K562 (cell line): ENCODE data around the gene TXNL4A. TPM values are rescaled to one million over a fixed set of nuclear protein-coding genes. Genes with fewer than 3 reads are reported as not detected.

Experiments
- CTCFL ChIP-seq: IDR thresholded peaks from 2 replicates; pipeline ENCODE4 v1.6.1; 2011; ENCODE audit warnings: borderline replicate concordance, low read depth, mild to moderate bottlenecking, moderate library complexity, low read length; ENCODE audit not compliant: insufficient read depth, poor library complexity, severe bottlenecking
- E2F6 ChIP-seq, 2 experiments: IDR thresholded peaks; 2 replicates each; pipeline ENCODE4 v1.6.1; 2011; ENCODE audit warnings: borderline replicate concordance in 1 of 2, control low read depth in 1 of 2, low read depth in 1 of 2, low read length in 1 of 2, mild to moderate bottlenecking in 1 of 2, mixed read lengths in 1 of 2, moderate library complexity in 1 of 2; ENCODE audit not compliant: insufficient read depth in 1 of 2, insufficient read length in 1 of 2, poor library complexity in 1 of 2, severe bottlenecking in 1 of 2; ENCODE audit errors: extremely low read depth in 1 of 2
- HDAC1 ChIP-seq, 2 experiments: fragments of 450-650 bp; IDR thresholded peaks; 2 replicates each; pipeline ENCODE4 v1.6.1; 2016 to 2017; ENCODE audit warnings: inconsistent platforms in 1 of 2, mild to moderate bottlenecking in 1 of 2, moderate library complexity in 1 of 2
- HNRNPLL ChIP-seq: fragments of 200-400 bp; formaldehyde crosslinking; IDR thresholded peaks from 2 replicates; pipeline ENCODE4 v1.6.1; 2017; ENCODE audit warnings: low read length, low read depth, mild to moderate bottlenecking; ENCODE audit not compliant: poor library complexity, severe bottlenecking
- ID3 ChIP-seq, 2 experiments: fragments of 250-450 bp in 1 of 2; fragments of 450-650 bp in 1 of 2; sonication (Bioruptor Pico) in 1 of 2; IDR thresholded peaks; 2 replicates each; pipeline versions ENCODE4 v1.6.1 to v1.8.0; 2016 to 2021; ENCODE audit warnings: mild to moderate bottlenecking in 2 of 2, moderate library complexity in 2 of 2, missing compliant biosample characterization in 1 of 2, missing genetic modification characterization in 1 of 2
- MYC ChIP-seq, 2 experiments: fragments of 250-450 bp in 1 of 2; sonication (Bioruptor Pico) in 1 of 2; IDR thresholded peaks; 2 replicates each; pipeline versions ENCODE4 v1.5.1 to v1.6.1; 2012 to 2021; ENCODE audit warnings: low read depth in 2 of 2, borderline replicate concordance in 1 of 2, improper control_type of control experiment in 1 of 2, low read length in 1 of 2, mild to moderate bottlenecking in 1 of 2, moderate library complexity in 1 of 2
- NCOA6 ChIP-seq: fragments of 450-650 bp; IDR thresholded peaks from 2 replicates; pipeline ENCODE4 v1.6.1; 2017; ENCODE audit warnings: mild to moderate bottlenecking
- PHB ChIP-seq: fragments of 250-450 bp; sonication (Bioruptor Pico); IDR thresholded peaks from 2 replicates; pipeline ENCODE4 v1.5.0; 2021
- RB1 ChIP-seq: fragments of 450-650 bp; IDR thresholded peaks from 2 replicates; pipeline ENCODE4 v1.6.1; 2017; ENCODE audit warnings: low read depth, mild to moderate bottlenecking
- RBFOX2 ChIP-seq: fragments of 200-400 bp; formaldehyde crosslinking; IDR thresholded peaks from 2 replicates; pipeline ENCODE4 v1.6.1; 2017; ENCODE audit warnings: low read depth, mild to moderate bottlenecking, low read length, moderate library complexity
- TEAD1 ChIP-seq, 2 experiments: fragments of 450-650 bp in 1 of 2; sonication (generic) in 1 of 2; formaldehyde crosslinking; IDR thresholded peaks; 2 replicates each; pipeline versions ENCODE4 v1.4.0 to v1.8.0; 2020 to 2022; ENCODE audit warnings: mild to moderate bottlenecking in 2 of 2, missing genetic modification reagents in 1 of 2
- polyA plus RNA-seq, 8 experiments: library from polyadenylated mRNA; depleted of rRNA in 4 of 8; stranded (reverse) in 5 of 8; unstranded in 3 of 8; fragments of >200 nt; fragmentation: Nextera tagmentation in 2 of 8; fragmentation: Illumina TruSeq in 1 of 8; extraction: Ambion mirVana in 2 of 8; extraction: Trizol in 1 of 8; gene quantifications; 2 replicates each; pipeline versions ENCODE4 v1.2.1 to v1.2.3, GENCODE V29; 2011 to 2014; ENCODE audit warnings: inconsistent platforms in 1 of 8, missing spikeins in 1 of 8
- total RNA-seq, 7 experiments: library from RNA; depleted of rRNA in 6 of 7; stranded (reverse); fragments of >200 nt in 6 of 7; fragmentation: Illumina TruSeq in 2 of 7; extraction: Trizol in 2 of 7; gene quantifications; 2 replicates each; pipeline versions ENCODE4 v1.2.1 to v1.2.3, GENCODE V29; 2011 to 2021; ENCODE audit warnings: low replicate concordance in 1 of 7
- TF ChIP-seq, protein P1 (sequence below), 2 experiments: fragments of 450-650 bp; formaldehyde crosslinking in 1 of 2; IDR thresholded peaks; 2 replicates each; pipeline versions ENCODE4 v1.4.0 to v1.6.1; 2014 to 2020; ENCODE audit warnings: mild to moderate bottlenecking in 2 of 2, borderline replicate concordance in 1 of 2, low read depth in 1 of 2

TXNL4A gene
- total and polyA plus RNA-seq, 9 of the 15 experiments (the other 6 are each of a cell fraction or from before 2014, with no cell fraction given) = 27.0 to 132 (median 87.5) TPM

DNA sequence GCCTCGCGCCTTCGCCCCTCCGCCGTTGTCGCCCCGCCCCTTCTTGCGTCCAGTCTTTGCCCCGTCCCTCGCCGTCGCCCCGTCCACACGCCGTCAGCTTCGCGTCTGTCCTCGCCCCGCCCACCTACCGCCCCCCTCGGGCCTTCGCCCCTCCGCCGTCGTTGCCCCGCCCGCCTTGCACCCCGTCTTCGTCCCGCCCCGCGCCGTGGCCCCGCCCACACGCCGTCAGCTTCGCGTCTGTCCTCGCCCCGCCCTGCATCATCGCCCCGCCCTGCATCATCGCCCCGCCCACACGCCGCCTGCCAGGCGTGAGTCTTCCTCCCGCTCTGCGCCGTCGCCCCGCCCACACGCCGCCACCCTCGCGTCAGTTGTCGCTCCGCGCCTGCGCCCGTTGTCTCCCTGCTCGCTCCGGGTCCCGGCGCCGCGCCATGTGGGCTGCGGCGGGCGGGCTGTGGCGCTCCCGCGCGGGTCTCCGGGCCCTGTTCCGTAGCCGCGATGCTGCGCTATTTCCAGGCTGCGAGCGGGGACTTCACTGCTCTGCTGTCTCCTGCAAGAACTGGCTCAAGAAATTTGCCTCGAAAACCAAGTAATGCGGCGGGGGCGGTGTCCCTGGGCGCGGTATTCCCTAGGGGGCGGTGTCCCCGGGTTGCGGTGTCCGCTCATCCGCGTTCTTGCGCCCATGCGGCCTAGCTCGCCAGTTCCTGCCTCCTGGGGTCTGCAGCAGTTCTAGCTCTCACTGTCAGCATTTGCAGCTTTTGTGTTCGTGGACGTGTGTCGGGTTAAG, 45.9 kb upstream of the TXNL4A start, which contains the start of gene RBFA (continued):
- TF ChIP-seq CTCFL (peak; percentile 51), TEAD1 (CRISPR knock-in tag; IDR thresholded peaks at IDR 0.05) (0 out of 4 replicates have a peak, but pooled peaks of 1 of the 2 experiments have one; percentile 11), RBFOX2 (peak; percentile 91), RB1 (peak; percentile 68), ID3 (CRISPR knock-in tag; IDR thresholded peaks at IDR 0.05) (no peak), ID3 (tag; IDR thresholded peaks at IDR 0.05) (0 out of 2 replicates have a peak, but pooled peaks have one; percentile 45), E2F6 (IDR thresholded peaks at IDR 0.05; ENCODE audit: borderline replicate concordance in 1 of 2, extremely low read depth in 1 of 2, insufficient read depth in 1 of 2, insufficient read length in 1 of 2, low read depth in 1 of 2, low read length in 1 of 2, poor library complexity in 1 of 2, severe bottlenecking in 1 of 2) (peak; percentile 58 to 91), HDAC1 (IDR thresholded peaks at IDR 0.05) (peak; percentile 51 to 95; a peak in 3 of 4 replicates), HNRNPLL (peak; percentile 46), PHB (CRISPR knock-in tag) (no peak), MYC (IDR thresholded peaks at IDR 0.05; ENCODE audit: low read depth, low read length) (peak; percentile 87), MYC (CRISPR knock-in tag; IDR thresholded peaks at IDR 0.05; ENCODE audit: borderline replicate concordance, low read depth) (peak; percentile 72; the same call in 1 of the 2 replicates), NCOA6 (no peak)
- TF ChIP-seq, protein P1, sequence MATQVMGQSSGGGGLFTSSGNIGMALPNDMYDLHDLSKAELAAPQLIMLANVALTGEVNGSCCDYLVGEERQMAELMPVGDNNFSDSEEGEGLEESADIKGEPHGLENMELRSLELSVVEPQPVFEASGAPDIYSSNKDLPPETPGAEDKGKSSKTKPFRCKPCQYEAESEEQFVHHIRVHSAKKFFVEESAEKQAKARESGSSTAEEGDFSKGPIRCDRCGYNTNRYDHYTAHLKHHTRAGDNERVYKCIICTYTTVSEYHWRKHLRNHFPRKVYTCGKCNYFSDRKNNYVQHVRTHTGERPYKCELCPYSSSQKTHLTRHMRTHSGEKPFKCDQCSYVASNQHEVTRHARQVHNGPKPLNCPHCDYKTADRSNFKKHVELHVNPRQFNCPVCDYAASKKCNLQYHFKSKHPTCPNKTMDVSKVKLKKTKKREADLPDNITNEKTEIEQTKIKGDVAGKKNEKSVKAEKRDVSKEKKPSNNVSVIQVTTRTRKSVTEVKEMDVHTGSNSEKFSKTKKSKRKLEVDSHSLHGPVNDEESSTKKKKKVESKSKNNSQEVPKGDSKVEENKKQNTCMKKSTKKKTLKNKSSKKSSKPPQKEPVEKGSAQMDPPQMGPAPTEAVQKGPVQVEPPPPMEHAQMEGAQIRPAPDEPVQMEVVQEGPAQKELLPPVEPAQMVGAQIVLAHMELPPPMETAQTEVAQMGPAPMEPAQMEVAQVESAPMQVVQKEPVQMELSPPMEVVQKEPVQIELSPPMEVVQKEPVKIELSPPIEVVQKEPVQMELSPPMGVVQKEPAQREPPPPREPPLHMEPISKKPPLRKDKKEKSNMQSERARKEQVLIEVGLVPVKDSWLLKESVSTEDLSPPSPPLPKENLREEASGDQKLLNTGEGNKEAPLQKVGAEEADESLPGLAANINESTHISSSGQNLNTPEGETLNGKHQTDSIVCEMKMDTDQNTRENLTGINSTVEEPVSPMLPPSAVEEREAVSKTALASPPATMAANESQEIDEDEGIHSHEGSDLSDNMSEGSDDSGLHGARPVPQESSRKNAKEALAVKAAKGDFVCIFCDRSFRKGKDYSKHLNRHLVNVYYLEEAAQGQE (IDR thresholded peaks at IDR 0.05; ENCODE audit: borderline replicate concordance) = no peak
- TF ChIP-seq, protein P1 (CRISPR knock-in tag; IDR thresholded peaks at IDR 0.05; ENCODE audit: low read depth) = no peak
